Neutrophil (primary cell): Measurements from ENCODE around the gene USP25.

Source experiments
- H3K27ac ChIP-seq: fragments of 200-600 bp; sonication (generic); 2 replicates; pipeline ENCODE4 v1.5.1; 2016; ENCODE audit warnings: mild to moderate bottlenecking, moderate library complexity
- H3K27me3 ChIP-seq: fragments of 200-600 bp; sonication (generic); 2 replicates; pipeline ENCODE4 v1.6.0; 2016; ENCODE audit warnings: mild to moderate bottlenecking
- H3K36me3 ChIP-seq: fragments of 200-600 bp; sonication (generic); 2 replicates; pipeline ENCODE4 v1.5.1; 2017
- H3K4me1 ChIP-seq, 2 experiments: fragments of 200-600 bp in 1 of 2; sonication (generic) in 1 of 2; 1 replicate in 1 of 2; 2 replicates in 1 of 2; pipeline versions ENCODE4 v1.5.1 to v1.6.1; 2013 to 2016; ENCODE audit warnings: low read depth in 1 of 2, low read length in 1 of 2, mild to moderate bottlenecking in 1 of 2, moderate library complexity in 1 of 2; ENCODE audit not compliant: control insufficient read depth in 1 of 2, insufficient read depth in 1 of 2
- H3K4me3 ChIP-seq, 2 experiments: fragments of 200-600 bp in 1 of 2; sonication (generic) in 1 of 2; 1 replicate in 1 of 2; 2 replicates in 1 of 2; pipeline ENCODE4 v1.5.1; 2013 to 2016; ENCODE audit warnings: low read depth in 1 of 2, low read length in 1 of 2, mild to moderate bottlenecking in 1 of 2, moderate library complexity in 1 of 2
- H3K9me3 ChIP-seq: fragments of 200-600 bp; sonication (generic); 2 replicates; pipeline ENCODE4 v1.5.1; 2016
- TF ChIP-seq, protein P1 (sequence below): fragments of 200-600 bp; sonication (generic); IDR thresholded peaks from 2 replicates; pipeline ENCODE4 v1.5.1; 2016; ENCODE audit warnings: antibody characterized with exemption

Gene USP25

DNA sequence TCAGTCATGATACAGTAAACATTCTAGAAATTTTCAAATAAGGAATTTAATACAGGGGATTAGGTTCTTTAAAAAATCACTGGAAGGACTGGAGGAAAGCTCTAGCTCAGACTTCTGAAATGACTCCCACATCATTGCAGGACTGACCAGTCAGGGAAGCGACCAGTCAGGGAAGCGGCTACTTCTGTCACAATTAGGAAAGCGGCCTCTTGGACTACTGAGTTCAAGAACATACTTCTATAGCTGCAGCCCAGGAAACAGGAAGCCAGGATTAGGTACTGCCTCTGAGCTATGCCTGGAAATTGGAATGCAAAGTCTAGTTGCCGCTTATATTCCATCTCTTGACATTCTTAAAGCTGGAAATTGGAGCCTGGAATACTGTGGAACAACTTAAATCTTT is 45.5 kb downstream of the USP25 start:
- peaks cover 8 to 20% of the 10 kb centered on the region in 2 experiments for H3K4me1 ChIP-seq
- H3K4me3 ChIP-seq = no peak overlapping the region
- H3K27ac ChIP-seq = no peak overlapping the region
- TF ChIP-seq, protein P1, sequence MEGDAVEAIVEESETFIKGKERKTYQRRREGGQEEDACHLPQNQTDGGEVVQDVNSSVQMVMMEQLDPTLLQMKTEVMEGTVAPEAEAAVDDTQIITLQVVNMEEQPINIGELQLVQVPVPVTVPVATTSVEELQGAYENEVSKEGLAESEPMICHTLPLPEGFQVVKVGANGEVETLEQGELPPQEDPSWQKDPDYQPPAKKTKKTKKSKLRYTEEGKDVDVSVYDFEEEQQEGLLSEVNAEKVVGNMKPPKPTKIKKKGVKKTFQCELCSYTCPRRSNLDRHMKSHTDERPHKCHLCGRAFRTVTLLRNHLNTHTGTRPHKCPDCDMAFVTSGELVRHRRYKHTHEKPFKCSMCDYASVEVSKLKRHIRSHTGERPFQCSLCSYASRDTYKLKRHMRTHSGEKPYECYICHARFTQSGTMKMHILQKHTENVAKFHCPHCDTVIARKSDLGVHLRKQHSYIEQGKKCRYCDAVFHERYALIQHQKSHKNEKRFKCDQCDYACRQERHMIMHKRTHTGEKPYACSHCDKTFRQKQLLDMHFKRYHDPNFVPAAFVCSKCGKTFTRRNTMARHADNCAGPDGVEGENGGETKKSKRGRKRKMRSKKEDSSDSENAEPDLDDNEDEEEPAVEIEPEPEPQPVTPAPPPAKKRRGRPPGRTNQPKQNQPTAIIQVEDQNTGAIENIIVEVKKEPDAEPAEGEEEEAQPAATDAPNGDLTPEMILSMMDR = no peak
- H3K9me3 ChIP-seq = no peaks in the 10 kb centered on the region
- H3K27me3 ChIP-seq = no peaks in the 10 kb centered on the region
- no peaks in the 10 kb centered on the region for H3K36me3 ChIP-seq

DNA sequence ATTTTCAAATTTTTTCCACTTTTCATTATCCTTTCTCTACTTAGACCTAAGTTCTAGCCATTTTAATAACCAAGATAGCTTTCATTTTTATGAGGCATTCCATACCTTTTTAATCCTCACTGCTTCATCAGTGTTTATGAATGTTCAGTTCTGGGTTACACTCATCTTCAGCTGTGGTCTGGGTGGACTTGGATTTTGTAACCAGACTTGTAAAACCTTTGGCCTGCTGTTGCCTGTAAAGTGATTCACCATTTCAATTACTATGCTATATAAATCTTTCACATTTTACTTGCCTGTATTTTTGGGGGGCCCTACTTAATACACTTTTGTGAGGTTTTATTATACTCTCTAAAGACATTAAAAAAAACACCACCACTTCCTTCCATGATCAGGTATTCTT is 46.2 kb downstream of the USP25 start:
- no peaks in the 10 kb centered on the region for H3K36me3 ChIP-seq
- H3K27ac ChIP-seq = peak overlapping the region; percentile 43
- H3K9me3 ChIP-seq = no peaks in the 10 kb centered on the region
- TF ChIP-seq, protein P1 = no peak
- no peaks in the 10 kb centered on the region for H3K27me3 ChIP-seq
- H3K4me1 ChIP-seq = peaks cover 8 to 20% of the 10 kb centered on the region in 2 experiments
- no peak overlapping the region for H3K4me3 ChIP-seq

DNA sequence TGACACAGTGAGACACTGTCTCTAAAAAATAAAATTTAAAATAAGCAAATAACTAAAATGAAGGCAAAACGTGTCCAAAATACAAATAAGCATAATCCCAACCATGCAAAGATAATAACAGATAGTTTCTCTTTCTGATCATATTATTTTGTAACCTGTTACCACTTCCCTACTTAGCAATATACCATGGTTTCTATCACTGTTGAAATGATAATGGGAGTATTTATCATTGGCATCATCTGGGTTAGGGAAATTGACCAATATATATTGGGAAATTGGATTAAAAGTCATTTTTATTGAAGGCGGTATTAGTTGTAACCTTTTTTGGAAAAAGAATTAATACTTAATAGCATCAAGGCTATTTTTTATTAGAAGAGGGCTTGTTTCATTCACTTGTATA is 47.0 kb downstream of the USP25 start:
- Histone ChIP-seq H3K27ac (peak overlapping the region; percentile 43), H3K4me1 (peaks cover 8 to 20% of the 10 kb centered on the region in 2 experiments), H3K4me3 (no peak overlapping the region), H3K27me3 (no peaks in the 10 kb centered on the region), H3K36me3 (peaks cover 7% of the 10 kb centered on the region), H3K9me3 (no peaks in the 10 kb centered on the region)
- TF ChIP-seq, protein P1 = no peak

DNA sequence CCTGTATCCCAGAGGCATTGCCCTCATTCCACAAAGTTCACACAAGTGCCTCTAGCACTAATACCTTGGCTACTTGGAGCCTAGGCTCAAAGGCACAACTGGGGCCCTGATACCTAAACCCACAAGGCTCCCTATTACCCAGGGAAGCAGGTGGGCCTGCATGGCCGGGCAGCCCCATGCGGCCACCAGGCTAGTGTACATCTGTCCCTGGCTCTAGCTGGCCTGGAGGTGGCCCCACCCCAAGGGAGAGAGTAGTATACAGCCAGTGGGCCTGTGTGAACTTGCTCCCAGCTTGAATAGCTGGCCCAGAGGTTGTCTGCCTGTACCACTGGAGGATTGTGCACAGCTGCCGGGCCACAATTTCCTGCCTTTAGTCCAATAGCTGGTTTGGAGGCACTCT is 52.2 kb downstream of the USP25 start:
- Histone ChIP-seq H3K36me3 (peaks cover 15% of the 10 kb centered on the region), H3K9me3 (no peaks in the 10 kb centered on the region), H3K27ac (no peak overlapping the region), H3K4me1 (peaks cover 0 to 9% of the 10 kb centered on the region in 2 experiments), H3K27me3 (no peaks in the 10 kb centered on the region), H3K4me3 (no peak overlapping the region)
- TF ChIP-seq, protein P1 = no peak

DNA sequence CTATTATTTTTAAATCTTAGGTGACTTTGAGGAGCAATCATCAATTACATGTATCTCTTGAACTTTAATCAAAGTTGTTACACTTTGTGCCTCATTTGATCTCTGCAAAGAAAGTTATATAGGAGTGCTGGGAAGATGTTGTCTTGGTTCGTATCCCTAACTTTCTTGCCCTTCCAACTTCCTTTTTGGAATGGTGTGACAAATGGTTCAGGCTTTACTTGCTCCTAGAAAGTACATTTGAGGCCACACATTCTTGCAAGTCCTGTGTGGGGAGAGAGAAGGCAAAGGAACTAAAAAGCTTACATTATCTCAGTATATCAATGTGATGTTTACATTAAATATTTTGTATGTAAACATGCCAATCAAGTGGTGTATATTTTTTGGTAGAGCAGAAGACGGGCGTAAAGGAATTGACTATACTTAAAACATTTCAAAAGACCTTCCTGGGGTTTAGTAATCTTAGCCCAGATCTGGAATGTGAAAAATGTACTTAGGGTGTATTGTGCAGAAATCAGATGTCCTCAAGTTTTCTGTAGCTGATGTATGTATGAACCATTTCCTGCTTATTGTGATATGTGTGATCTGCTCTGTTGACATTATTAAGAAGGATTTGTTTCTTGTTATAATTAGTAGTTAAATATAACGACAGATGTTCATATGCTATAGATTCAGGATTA is 59.2 kb downstream of the USP25 start:
- no peak overlapping the region for H3K4me3 ChIP-seq
- TF ChIP-seq, protein P1 = no peak
- H3K9me3 ChIP-seq = no peaks in the 10 kb centered on the region
- H3K27ac ChIP-seq = peak overlapping the region; percentile 4
- H3K36me3 ChIP-seq = no peaks in the 10 kb centered on the region
- H3K4me1 ChIP-seq = no peaks in the 10 kb centered on the region
- H3K27me3 ChIP-seq = no peaks in the 10 kb centered on the region
